Nasal cavity respiratory epithelium epithelial cell of viscerocranial mucosa (primary cell): ENCODE results near the gene SLC26A5. TPM values are rescaled to one million over a fixed set of nuclear protein-coding genes. Genes with fewer than 3 reads are reported as not detected.

ENCODE experiments used
- total RNA-seq: library from RNA; depleted of rRNA; stranded (reverse); fragments of >200 nt; gene quantifications from 2 replicates; pipeline ENCODE4 v1.2.3, GENCODE V29; 2014

Gene SLC26A5, protein sequence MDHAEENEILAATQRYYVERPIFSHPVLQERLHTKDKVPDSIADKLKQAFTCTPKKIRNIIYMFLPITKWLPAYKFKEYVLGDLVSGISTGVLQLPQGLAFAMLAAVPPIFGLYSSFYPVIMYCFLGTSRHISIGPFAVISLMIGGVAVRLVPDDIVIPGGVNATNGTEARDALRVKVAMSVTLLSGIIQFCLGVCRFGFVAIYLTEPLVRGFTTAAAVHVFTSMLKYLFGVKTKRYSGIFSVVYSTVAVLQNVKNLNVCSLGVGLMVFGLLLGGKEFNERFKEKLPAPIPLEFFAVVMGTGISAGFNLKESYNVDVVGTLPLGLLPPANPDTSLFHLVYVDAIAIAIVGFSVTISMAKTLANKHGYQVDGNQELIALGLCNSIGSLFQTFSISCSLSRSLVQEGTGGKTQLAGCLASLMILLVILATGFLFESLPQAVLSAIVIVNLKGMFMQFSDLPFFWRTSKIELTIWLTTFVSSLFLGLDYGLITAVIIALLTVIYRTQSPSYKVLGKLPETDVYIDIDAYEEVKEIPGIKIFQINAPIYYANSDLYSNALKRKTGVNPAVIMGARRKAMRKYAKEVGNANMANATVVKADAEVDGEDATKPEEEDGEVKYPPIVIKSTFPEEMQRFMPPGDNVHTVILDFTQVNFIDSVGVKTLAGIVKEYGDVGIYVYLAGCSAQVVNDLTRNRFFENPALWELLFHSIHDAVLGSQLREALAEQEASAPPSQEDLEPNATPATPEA
- total RNA-seq: not detected in 2 replicates

DNA sequence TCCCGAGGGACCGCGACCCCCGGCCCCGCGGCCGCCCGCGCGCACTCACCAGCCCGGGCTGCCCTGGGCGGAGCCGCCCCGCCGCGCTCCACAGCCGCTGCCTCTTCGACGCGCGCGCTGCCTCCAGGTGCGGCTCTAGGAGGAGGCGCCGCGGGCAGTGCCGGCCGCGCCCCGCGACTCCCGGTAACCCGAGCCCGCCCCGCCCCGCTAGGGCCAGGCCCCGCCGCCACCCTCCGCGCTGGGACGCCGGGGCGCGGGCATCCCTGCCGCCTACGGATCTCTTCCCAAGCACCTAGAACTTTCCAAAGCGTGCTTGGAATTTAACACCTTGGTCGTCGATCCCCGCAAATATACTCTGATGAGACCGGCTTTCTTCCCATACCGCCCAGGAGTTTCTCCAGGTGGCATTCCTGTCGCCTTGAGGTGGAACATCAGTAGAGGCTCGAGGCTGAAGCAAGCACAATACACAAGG is at the start of gene SLC26A5:
SLC26A5 (minus strand) TSS at position 159 of the 472 bp plus-strand sequence. CDS start 24,693 bp downstream, outside the sequence.

GRCh38 chr7:103347507-103348267 is 98.3 kb downstream of the SLC26A5 start, which contains the start of gene PSMC2:
Gene PSMC2, plus strand, starts transcription at chr7:103347643. Its CDS starts 69 bp downstream, at chr7:103347712.

DNA sequence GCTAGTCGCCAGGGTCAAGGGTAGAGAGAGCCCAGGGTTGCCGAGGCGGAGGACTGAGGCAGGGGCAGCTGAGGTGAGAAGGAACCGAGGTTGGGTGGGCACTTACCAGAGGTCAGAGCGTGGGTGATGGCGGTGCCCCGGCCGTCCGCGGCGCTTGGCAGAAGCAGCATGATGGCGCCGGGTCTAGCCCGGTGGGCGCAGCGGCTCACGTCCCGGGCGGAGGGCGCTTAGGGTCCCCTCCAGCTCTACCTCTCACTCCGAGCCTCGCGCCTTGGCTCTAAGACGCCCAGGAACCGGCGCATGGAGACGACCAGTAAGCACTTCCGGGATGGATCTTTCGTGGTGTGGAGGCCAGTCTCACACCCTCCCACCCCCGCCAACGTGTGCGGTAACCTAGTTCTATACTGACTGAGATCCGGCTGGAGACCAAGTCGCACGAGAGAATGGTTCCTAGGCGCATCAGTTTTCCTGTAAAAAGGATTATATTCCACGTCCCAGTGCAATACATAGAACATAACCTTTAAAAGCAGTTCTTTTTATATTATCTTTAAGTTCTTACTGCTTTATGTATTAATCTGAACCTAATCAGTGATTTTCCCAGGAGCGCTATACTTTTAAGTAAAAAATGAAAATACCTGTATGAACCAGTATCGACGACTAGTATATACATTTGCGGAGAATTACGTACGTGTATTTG is 101.4 kb downstream of the SLC26A5 start, which contains the start of gene DNAJC2:
DNAJC2 (minus strand) TSS at position 315 of the 697 bp plus-strand sequence; CDS start at position 170, 145 bp downstream.

Other genes with a start within 250 kb of the SLC26A5 start
- 34.9 and 42.9 TPM in 2 replicates for gene PMPCB, start 148.8 kb downstream of the SLC26A5 start, total RNA-seq
- 27.7 and 30.9 TPM in 2 replicates for gene DNAJC2, start 101.4 kb downstream of the SLC26A5 start, total RNA-seq
- 209 and 227 TPM in 2 replicates for gene PSMC2, start 98.6 kb downstream of the SLC26A5 start, total RNA-seq